B cell (primary cell): Measurements from ENCODE around the gene FEM1C.

ENCODE experiments used
- CTCF ChIP-seq: fragments of 200-600 bp; IDR thresholded peaks from one replicate; pipeline ENCODE4 v1.8.0; 2022; ENCODE audit warnings: antibody characterized with exemption, mild to moderate bottlenecking
- EZH2 ChIP-seq: IDR thresholded peaks from 2 replicates; pipeline ENCODE4 v1.6.1; 2012; ENCODE audit warnings: borderline replicate concordance, low read depth, mild to moderate bottlenecking, moderate library complexity, low read length; ENCODE audit not compliant: insufficient read depth, poor library complexity, severe bottlenecking

- TF ChIP-seq CTCF = no peak
- no peak for TF ChIP-seq EZH2
Measured at GRCh38 chr5:115503420-115503819, 41.2 kb downstream of the FEM1C start.
